ENCODE measurements around the gene RAPGEFL1.
"Not testable (repeated sequence)": the region's sequence is repeated elsewhere in the genome, so short reads cannot be mapped to it uniquely, and the experiment has no call there.

RAPGEFL1 gene

GRCh38 chr17:40174514-40174913, 2.8 kb upstream of the RAPGEFL1 start:
- DNase-seq (ENCODE audit: low spot score): no peak

GRCh38 chr17:40175928-40176753, 1.1 kb upstream of the RAPGEFL1 start:
- no peak for DNase-seq (ENCODE audit: low spot score)

GRCh38 chr17:40176754-40177110, 538 bp upstream of the RAPGEFL1 start:
- DNase-seq (ENCODE audit: low spot score): no peak

- DNase-seq (ENCODE audit: low spot score): no peak
Measured at GRCh38 chr17:40178021-40178601, 841 bp downstream of the RAPGEFL1 start.

GRCh38 chr17:40178660-40179059, 1.4 kb downstream of the RAPGEFL1 start:
- no peak for DNase-seq (ENCODE audit: low spot score)

GRCh38 chr17:40179923-40180659, 2.8 kb downstream of the RAPGEFL1 start:
- peak; percentile 29 for DNase-seq (ENCODE audit: low spot score)

- no peak for DNase-seq (ENCODE audit: low spot score)
Measured at GRCh38 chr17:40180694-40181093, 3.4 kb downstream of the RAPGEFL1 start.

- DNase-seq (ENCODE audit: low spot score): no peak
Measured at GRCh38 chr17:40181205-40181604, 3.9 kb downstream of the RAPGEFL1 start.

GRCh38 chr17:40182606-40183005, 5.3 kb downstream of the RAPGEFL1 start:
- DNase-seq (ENCODE audit: low spot score): no peak

GRCh38 chr17:40187238-40187637, 10.0 kb downstream of the RAPGEFL1 start:
- no peak for DNase-seq (ENCODE audit: low spot score)

- no peak for DNase-seq (ENCODE audit: low spot score)
Measured at GRCh38 chr17:40188694-40189093, 11.4 kb downstream of the RAPGEFL1 start.

GRCh38 chr17:40190197-40191021, 13.1 kb downstream of the RAPGEFL1 start:
- DNase-seq (ENCODE audit: low spot score): no peak

GRCh38 chr17:40191237-40192208, 14.3 kb downstream of the RAPGEFL1 start:
- DNase-seq (ENCODE audit: low spot score): no peak

GRCh38 chr17:40192961-40193360, 15.7 kb downstream of the RAPGEFL1 start:
- no peak for DNase-seq (ENCODE audit: low spot score)

- no peak for DNase-seq (ENCODE audit: low spot score)
Measured at GRCh38 chr17:40194821-40195220, 17.6 kb downstream of the RAPGEFL1 start.

- DNase-seq (ENCODE audit: low spot score): no peak
Measured at GRCh38 chr17:40197550-40197949, 20.3 kb downstream of the RAPGEFL1 start.

GRCh38 chr17:40197965-40198456, 20.7 kb downstream of the RAPGEFL1 start:
- not testable (repeated sequence) for DNase-seq (ENCODE audit: low spot score)

- no peak for DNase-seq (ENCODE audit: low spot score)
Measured at GRCh38 chr17:40198576-40198975, 21.3 kb downstream of the RAPGEFL1 start.

GRCh38 chr17:40203131-40203530, 25.9 kb downstream of the RAPGEFL1 start:
- no peak for DNase-seq (ENCODE audit: low spot score)

- DNase-seq (ENCODE audit: low spot score): not testable (repeated sequence)
Measured at GRCh38 chr17:40206193-40206592, 28.9 kb downstream of the RAPGEFL1 start.
